K562 (cell line): ENCODE measurements around the gene APC2. TPM values are rescaled to one million over a fixed set of nuclear protein-coding genes. Genes with fewer than 3 reads are reported as not detected.

Source experiments
- ADNP ChIP-seq: fragments of 200-800 bp; sonication (Bioruptor generic); IDR thresholded peaks from 2 replicates; pipeline ENCODE4 v1.6.1; 2016; ENCODE audit warnings: missing genetic modification characterization, missing compliant biosample characterization
- ATF3 ChIP-seq, 2 experiments: fragments of 450-650 bp in 1 of 2; sonication (generic) in 1 of 2; formaldehyde crosslinking in 1 of 2; IDR thresholded peaks in 1 of 2; conservative IDR thresholded peaks in 1 of 2; 2 replicates each; pipeline versions ENCODE4 v1.6.1 to v1.8.1; 2016 to 2023; ENCODE audit warnings: mild to moderate bottlenecking in 2 of 2, moderate library complexity in 2 of 2, inconsistent platforms in 1 of 2, missing genetic modification reagents in 1 of 2
- BACH1 ChIP-seq: fragments of 200-800 bp; sonication (Bioruptor generic); IDR thresholded peaks from 2 replicates; pipeline ENCODE4 v1.6.1; 2016; ENCODE audit warnings: missing genetic modification characterization, missing compliant biosample characterization
- CBX1 ChIP-seq: sonication (generic); IDR thresholded peaks from 2 replicates; pipeline ENCODE4 v1.6.1; 2016; ENCODE audit warnings: antibody characterized with exemption, low read depth, mild to moderate bottlenecking
- CREB5 ChIP-seq: fragments of 250-450 bp; sonication (Bioruptor Pico); IDR thresholded peaks from 2 replicates; pipeline ENCODE4 v1.5.0; 2020; ENCODE audit warnings: mild to moderate bottlenecking
- FOS ChIP-seq: IDR thresholded peaks from 3 replicates; pipeline ENCODE4 v1.6.1; 2011; ENCODE audit not compliant: insufficient read length; ENCODE audit errors: extremely low read depth
- HDAC2 ChIP-seq: fragments of 450-650 bp; IDR thresholded peaks from 2 replicates; pipeline ENCODE4 v1.6.1; 2016; ENCODE audit warnings: mild to moderate bottlenecking
- HMBOX1 ChIP-seq: sonication (generic); IDR thresholded peaks from 2 replicates; pipeline ENCODE4 v1.6.1; 2016
- HOXB6 ChIP-seq: fragments of 250-450 bp; sonication (Bioruptor Pico); IDR thresholded peaks from 2 replicates; pipeline ENCODE4 v1.5.1; 2022; ENCODE audit warnings: mild to moderate bottlenecking, borderline replicate concordance
- KDM2B ChIP-seq: fragments of 250-450 bp; sonication (Bioruptor Pico); IDR thresholded peaks from 2 replicates; pipeline ENCODE4 v1.8.0; 2021; ENCODE audit warnings: mild to moderate bottlenecking, moderate library complexity
- LEF1 ChIP-seq: fragments of 450-650 bp; IDR thresholded peaks from 2 replicates; pipeline ENCODE4 v1.6.1; 2016; ENCODE audit warnings: mild to moderate bottlenecking
- MEF2D ChIP-seq: conservative IDR thresholded peaks from 2 replicates; pipeline ENCODE4 v1.6.1; 2016; ENCODE audit warnings: low read depth, missing genetic modification characterization, missing compliant biosample characterization
- NELFE ChIP-seq: IDR thresholded peaks from 2 replicates; pipeline ENCODE4 v1.6.1; 2011; ENCODE audit warnings: mild to moderate bottlenecking; ENCODE audit not compliant: insufficient read depth, insufficient read length
- PTBP1 ChIP-seq: fragments of 200-400 bp; formaldehyde crosslinking; IDR thresholded peaks from 2 replicates; pipeline ENCODE4 v1.6.1; 2017; ENCODE audit warnings: low read depth, low read length
- PTTG1 ChIP-seq: fragments of 450-650 bp; IDR thresholded peaks from 2 replicates; pipeline ENCODE4 v1.6.1; 2016; ENCODE audit warnings: low read depth, mild to moderate bottlenecking, missing genetic modification characterization, missing compliant biosample characterization
- SMARCA5 ChIP-seq: fragments of 450-650 bp; IDR thresholded peaks from 2 replicates; pipeline ENCODE4 v1.6.1; 2016
- SRSF3 ChIP-seq: fragments of 200-400 bp; formaldehyde crosslinking; IDR thresholded peaks from 2 replicates; pipeline ENCODE4 v1.6.1; 2016; ENCODE audit warnings: mild to moderate bottlenecking, low read length, moderate library complexity; ENCODE audit not compliant: insufficient read depth
- XRCC5 ChIP-seq: fragments of 200-400 bp; formaldehyde crosslinking; IDR thresholded peaks from 2 replicates; pipeline ENCODE4 v1.6.1; 2017; ENCODE audit warnings: low read depth, mild to moderate bottlenecking, low read length
- ZNF280A ChIP-seq: fragments of 450-650 bp; IDR thresholded peaks from 2 replicates; pipeline ENCODE4 v1.6.1; 2018; ENCODE audit warnings: mild to moderate bottlenecking, low read depth; ENCODE audit not compliant: partially characterized antibody
- ZNF512 ChIP-seq: IDR thresholded peaks from 2 replicates; pipeline ENCODE4 v1.6.1; 2016; ENCODE audit warnings: missing genetic modification characterization, missing compliant biosample characterization
- ZNF583 ChIP-seq: fragments of 250-450 bp; sonication (Bioruptor Pico); IDR thresholded peaks from 2 replicates; pipeline ENCODE4 v1.4.0; 2020
- ZNF699 ChIP-seq: fragments of 250-450 bp; sonication (Bioruptor Pico); IDR thresholded peaks from 2 replicates; pipeline ENCODE4 v1.8.0; 2021; ENCODE audit warnings: mild to moderate bottlenecking, moderate library complexity; ENCODE audit not compliant: insufficient replicate concordance
- ZNF830 ChIP-seq: fragments of 250-450 bp; sonication (Bioruptor Pico); IDR thresholded peaks from 2 replicates; pipeline ENCODE4 v1.5.0; 2021; ENCODE audit warnings: mild to moderate bottlenecking
- polyA plus RNA-seq, 8 experiments: library from polyadenylated mRNA; depleted of rRNA in 4 of 8; stranded (reverse) in 5 of 8; unstranded in 3 of 8; fragments of >200 nt; fragmentation: Nextera tagmentation in 2 of 8; fragmentation: Illumina TruSeq in 1 of 8; extraction: Ambion mirVana in 2 of 8; extraction: Trizol in 1 of 8; gene quantifications; 2 replicates each; pipeline versions ENCODE4 v1.2.1 to v1.2.3, GENCODE V29; 2011 to 2014; ENCODE audit warnings: inconsistent platforms in 1 of 8, missing spikeins in 1 of 8
- total RNA-seq, 7 experiments: library from RNA; depleted of rRNA in 6 of 7; stranded (reverse); fragments of >200 nt in 6 of 7; fragmentation: Illumina TruSeq in 2 of 7; extraction: Trizol in 2 of 7; gene quantifications; 2 replicates each; pipeline versions ENCODE4 v1.2.1 to v1.2.3, GENCODE V29; 2011 to 2021; ENCODE audit warnings: low replicate concordance in 1 of 7

The APC2 gene
- total and polyA plus RNA-seq, 9 of the 15 experiments (the other 6 are each of a cell fraction or from before 2014, with no cell fraction given): 0.01 to 0.40 (median 0.05) TPM; not detected in 3

- no peak for TF ChIP-seq ZNF699 (CRISPR knock-in tag)
- 0 out of 2 replicates have a peak, but pooled peaks have one; percentile 48 for TF ChIP-seq CBX1
- TF ChIP-seq PTBP1: no peak
- TF ChIP-seq KDM2B (CRISPR knock-in tag): no peak
- TF ChIP-seq LEF1: no peak
- TF ChIP-seq ZNF583 (CRISPR knock-in tag): no peak
- TF ChIP-seq HDAC2: 0 out of 2 replicates have a peak, but pooled peaks have one; percentile 53
- TF ChIP-seq NELFE: no peak
- no peak for TF ChIP-seq SRSF3
- no peak for TF ChIP-seq ZNF512 (tag)
- TF ChIP-seq ZNF280A: peak; percentile 50
- TF ChIP-seq MEF2D: no peak
- TF ChIP-seq CREB5 (CRISPR knock-in tag): no peak
- TF ChIP-seq ATF3 (IDR thresholded peaks at IDR 0.05): no peak; the same call in 1 of the 2 replicates
- TF ChIP-seq ATF3 (CRISPR knock-in tag; conservative IDR thresholded peaks at IDR 0.05): no peak
- TF ChIP-seq XRCC5: no peak
- TF ChIP-seq SMARCA5: peak; percentile 42; the same call in 1 of the 2 replicates
- TF ChIP-seq ZNF830 (CRISPR knock-in tag): no peak
- no peak for TF ChIP-seq FOS
- TF ChIP-seq HMBOX1: no peak
- TF ChIP-seq ADNP (tag): no peak; the same call in 1 of the 2 replicates
- TF ChIP-seq PTTG1 (tag): no peak
- no peak for TF ChIP-seq HOXB6 (CRISPR knock-in tag)
- TF ChIP-seq BACH1 (tag): no peak
Observed at GRCh38 chr19:1482361-1483130, 32.6 kb downstream of the APC2 start (continued).
